Erythroblast (primary cell): ENCODE data around the gene ADAMTS9.

Experiments
- DNase-seq, 2 experiments: peaks; one replicate each; lab custom pipeline; 2025; lab: John Stamatoyannopoulos, UW
- GATA1 ChIP-seq: IDR thresholded peaks from 2 replicates; pipeline ENCODE4 v1.6.1; 2011; ENCODE audit warnings: low read depth, mild to moderate bottlenecking, control low read depth, low read length, moderate library complexity
- POLR2A ChIP-seq: IDR thresholded peaks from 2 replicates; pipeline ENCODE4 v1.6.1; 2011; ENCODE audit warnings: mild to moderate bottlenecking, low read length

ADAMTS9 gene

DNA sequence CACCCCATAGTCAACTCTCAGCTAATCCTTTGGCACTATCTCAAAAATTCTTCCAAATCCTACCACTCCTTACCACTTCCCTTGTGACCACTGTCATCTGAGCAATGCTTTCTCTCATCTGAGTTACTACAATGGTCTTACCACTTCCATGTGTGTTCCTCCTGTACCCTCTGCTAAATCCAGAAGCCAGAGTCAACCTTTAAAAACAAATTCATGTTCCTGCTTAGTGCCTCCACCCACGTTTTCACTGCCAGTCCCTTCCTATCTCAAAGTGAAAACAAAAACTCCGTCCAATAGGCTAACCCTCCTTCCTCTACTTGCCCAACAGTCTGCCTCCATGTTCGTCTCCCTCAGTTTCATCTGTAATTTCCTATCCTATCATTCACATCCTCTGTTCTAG, 109.0 kb downstream of the ADAMTS9 start:
- TF ChIP-seq POLR2A = no peak
- no peak for TF ChIP-seq GATA1
- no peak for DNase-seq

GRCh38 chr3:64578062-64578770, 109.6 kb downstream of the ADAMTS9 start:
- TF ChIP-seq POLR2A = no peak
- TF ChIP-seq GATA1 = no peak
- no peak for DNase-seq

GRCh38 chr3:64576211-64576775, 111.5 kb downstream of the ADAMTS9 start:
- DNase-seq = no peak
- TF ChIP-seq GATA1 (no peak), POLR2A (no peak)

GRCh38 chr3:64575211-64575844, 112.5 kb downstream of the ADAMTS9 start:
- no peak for DNase-seq
- TF ChIP-seq GATA1 (no peak), POLR2A (no peak)

DNA sequence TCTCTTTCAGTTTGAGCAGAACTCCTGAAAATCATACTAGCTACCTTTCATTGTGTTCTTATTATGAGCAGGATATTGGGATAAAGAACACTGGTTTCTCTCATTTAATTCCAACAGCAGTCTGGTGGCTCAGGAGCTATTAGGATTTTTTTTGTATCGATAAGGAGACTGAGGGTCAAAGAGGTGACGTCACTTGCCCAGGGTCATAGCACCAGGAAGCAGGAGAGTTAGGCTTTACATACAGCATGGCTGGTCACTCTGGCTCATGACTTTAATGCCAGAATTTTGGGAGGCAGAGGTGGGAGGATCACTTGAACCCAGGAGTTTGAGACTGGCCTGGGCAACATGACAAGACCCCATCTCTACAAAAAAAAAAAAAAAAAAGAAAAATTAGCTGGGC, 113.6 kb downstream of the ADAMTS9 start:
- TF ChIP-seq GATA1 (no peak), POLR2A (no peak)
- DNase-seq = no peak

GRCh38 chr3:64571982-64572381, 115.8 kb downstream of the ADAMTS9 start:
- TF ChIP-seq POLR2A (no peak), GATA1 (no peak)
- no peak for DNase-seq

DNA sequence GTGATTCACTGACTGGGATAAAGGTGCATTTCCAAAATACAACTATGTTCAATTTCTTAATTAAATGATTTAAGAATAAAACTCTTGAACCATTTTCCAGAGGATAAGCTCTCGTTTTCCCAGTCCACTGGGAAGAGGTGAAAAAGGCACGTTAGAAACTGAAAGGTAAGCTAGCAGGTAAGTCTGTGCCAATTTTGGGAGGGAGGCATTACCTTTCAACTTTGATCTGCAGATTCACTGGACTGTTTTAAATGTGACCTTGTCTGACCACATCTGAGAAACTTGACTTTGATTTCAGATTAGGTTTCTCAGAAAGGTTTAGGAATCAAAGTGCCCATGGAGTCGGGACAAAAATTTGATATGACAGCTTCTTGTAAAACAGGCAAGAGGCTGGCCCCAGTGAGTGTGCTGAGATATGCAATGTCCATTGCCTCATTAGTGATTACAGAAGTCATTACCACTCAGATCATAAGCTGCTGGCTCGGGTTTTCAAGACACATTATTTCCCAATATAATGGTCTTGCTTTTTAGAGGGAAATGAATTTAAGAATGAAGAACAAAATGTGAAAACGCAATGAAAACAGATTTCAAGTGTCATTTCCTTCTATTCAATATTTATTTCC, 118.8 kb downstream of the ADAMTS9 start:
- no peak for DNase-seq
- no peak for TF ChIP-seq POLR2A
- no peak for TF ChIP-seq GATA1

DNA sequence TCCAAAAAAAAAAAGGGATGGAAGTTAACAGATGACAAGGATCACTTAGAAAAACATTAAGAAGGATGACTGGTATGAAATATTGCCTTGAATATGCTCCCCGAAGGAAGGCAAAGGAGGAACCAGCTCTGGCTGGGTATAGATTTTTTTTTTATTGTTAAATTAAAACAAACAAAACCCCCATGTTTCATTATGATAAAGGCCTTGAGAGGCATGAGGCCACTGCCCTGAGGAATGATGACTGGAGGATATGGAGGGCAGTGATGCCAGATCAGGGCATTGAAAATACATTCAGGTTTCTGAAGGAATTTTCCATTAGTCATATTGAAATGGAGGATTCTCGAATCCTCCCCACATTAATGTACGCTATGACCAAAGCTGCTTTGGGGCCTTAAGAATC, 120.9 kb downstream of the ADAMTS9 start:
- DNase-seq = no peak
- TF ChIP-seq POLR2A (no peak), GATA1 (no peak)

DNA sequence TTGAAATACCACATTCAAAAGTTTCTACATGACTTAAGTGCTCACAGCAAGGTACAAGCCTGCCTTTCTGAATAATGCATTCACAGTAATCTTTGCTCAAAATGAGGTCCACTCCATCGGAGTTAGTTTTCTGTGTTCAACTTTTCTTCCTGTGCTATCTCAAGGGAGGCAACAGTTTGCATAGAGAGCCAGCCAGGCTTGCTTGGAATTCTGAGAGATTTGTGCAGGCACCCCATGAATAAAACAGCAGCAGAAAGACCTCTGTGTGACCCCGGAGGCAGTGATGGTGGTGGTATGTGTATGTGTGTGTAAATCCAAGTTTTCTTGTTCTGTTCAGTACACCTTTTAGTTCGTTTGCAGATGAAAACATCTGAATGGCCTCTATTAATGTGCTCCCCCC, 124.0 kb downstream of the ADAMTS9 start:
- no peak for DNase-seq

DNA sequence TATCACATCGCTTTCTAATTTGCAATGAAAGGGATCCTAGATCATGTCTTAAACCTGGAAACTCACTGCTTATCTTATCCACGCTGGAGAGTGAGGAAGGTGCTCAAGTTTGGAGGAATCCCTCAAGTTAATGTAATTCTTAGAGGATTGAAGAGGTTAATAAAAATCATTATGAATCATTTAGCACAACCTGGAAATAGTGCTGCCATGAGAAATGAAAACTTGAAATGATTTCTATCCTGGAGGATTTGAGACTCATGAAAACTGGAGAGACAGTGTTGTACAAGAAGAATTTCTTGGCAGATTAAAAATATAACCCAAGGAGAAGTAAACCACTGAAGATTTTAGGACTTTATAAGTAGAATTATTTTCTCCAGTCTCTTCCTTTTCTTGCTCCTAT, 125.9 kb downstream of the ADAMTS9 start:
- TF ChIP-seq GATA1 (no peak), POLR2A (no peak)
- no peak for DNase-seq

More for the DNA sequence above, 124.0 kb downstream of the ADAMTS9 start:
- no peak for TF ChIP-seq GATA1
- TF ChIP-seq POLR2A = no peak

DNA sequence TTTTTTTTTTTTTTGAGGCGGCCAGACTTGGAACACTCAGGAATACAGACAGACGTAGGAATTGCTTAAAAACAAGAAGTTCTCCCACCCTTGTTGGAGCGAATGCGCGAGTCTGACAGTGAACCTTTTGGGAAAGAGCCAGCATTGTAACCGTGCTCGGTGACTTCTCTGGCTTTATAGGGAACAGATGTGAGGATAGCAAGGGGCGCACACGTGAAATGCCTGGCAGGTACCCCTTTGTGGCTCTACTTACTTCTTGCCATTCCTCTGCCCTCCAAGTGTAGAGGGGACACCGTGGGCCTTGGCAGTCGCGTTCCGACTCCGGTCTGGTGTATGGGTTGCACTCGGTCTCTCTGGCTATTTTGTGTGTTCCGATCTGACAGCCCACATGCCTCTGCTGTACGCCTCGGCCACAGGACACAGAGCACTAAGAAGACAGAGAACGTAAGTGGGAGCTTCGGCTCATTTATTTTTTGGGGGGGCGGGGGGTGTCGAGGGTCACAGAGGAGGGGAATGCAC, 126.4 kb downstream of the ADAMTS9 start:
- no peak for DNase-seq
- TF ChIP-seq POLR2A (no peak), GATA1 (no peak)

- no peak for TF ChIP-seq POLR2A
- TF ChIP-seq GATA1 = no peak
- no peak for DNase-seq
These were observed 127.0 kb downstream of the ADAMTS9 start for GRCh38 chr3:64560791-64561190.

- no peak for DNase-seq
- TF ChIP-seq POLR2A (no peak), GATA1 (no peak)
These were observed 128.2 kb downstream of the ADAMTS9 start for GRCh38 chr3:64559588-64559987.

DNA sequence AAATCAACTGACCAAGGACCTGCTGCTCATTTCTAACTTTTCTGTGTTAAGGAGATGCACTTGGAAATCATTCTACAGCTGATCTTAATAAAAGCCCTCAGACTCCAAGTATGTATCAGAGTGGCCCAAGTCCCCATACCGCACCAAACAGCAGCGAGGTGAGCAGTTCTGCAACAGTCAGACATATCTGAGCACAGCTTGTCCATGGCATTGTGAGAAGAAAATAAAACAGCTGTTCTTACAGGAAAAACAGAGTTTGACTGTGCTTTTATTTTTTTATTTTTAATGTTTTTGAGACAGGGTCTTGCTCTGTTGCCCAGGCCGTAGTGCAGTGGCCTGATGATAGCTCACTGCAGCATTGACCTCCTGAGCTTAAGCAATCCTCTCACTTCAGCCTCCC, 131.8 kb downstream of the ADAMTS9 start:
- no peak for DNase-seq

More for the DNA sequence above, 131.8 kb downstream of the ADAMTS9 start:
- no peak for TF ChIP-seq POLR2A
- TF ChIP-seq GATA1 = no peak
